GM12891 (cell line): Measurements from ENCODE around the gene DBX1.

Experiments
- POLR2A ChIP-seq: IDR thresholded peaks from 2 replicates; pipeline ENCODE4 v1.6.1; 2011; ENCODE audit warnings: low read depth, low read length, control low read depth
- POLR2AphosphoS5 ChIP-seq: IDR thresholded peaks from 2 replicates; pipeline ENCODE4 v1.6.1; 2011; ENCODE audit warnings: low read depth, low read length, control low read depth
- POU2F2 ChIP-seq: IDR thresholded peaks from 2 replicates; pipeline ENCODE4 v1.6.1; 2011; ENCODE audit warnings: low read depth, mild to moderate bottlenecking, control low read depth, low read length, moderate library complexity
- TAF1 ChIP-seq: IDR thresholded peaks from 2 replicates; pipeline ENCODE4 v1.6.1; 2011; ENCODE audit warnings: low read depth, low read length, control low read depth

- TF ChIP-seq POLR2A (no peak), POLR2AphosphoS5 (no peak), POU2F2 (no peak), TAF1 (no peak)
Measured at GRCh38 chr11:20159466-20160381, 551 bp downstream of the DBX1 start.
